ENCODE measurements around the gene ADAMTS3. TPM values are rescaled to one million over a fixed set of nuclear protein-coding genes. Genes with fewer than 3 reads are reported as not detected.
"Not testable (repeated sequence)": the region's sequence is repeated elsewhere in the genome, so short reads cannot be mapped to it uniquely, and the experiment has no call there.

ADAMTS3 gene
- total RNA-seq, 4 donors from 2014 or later, result 0.18 to 0.41 (median 0.23) TPM; not detected in 1

DNA sequence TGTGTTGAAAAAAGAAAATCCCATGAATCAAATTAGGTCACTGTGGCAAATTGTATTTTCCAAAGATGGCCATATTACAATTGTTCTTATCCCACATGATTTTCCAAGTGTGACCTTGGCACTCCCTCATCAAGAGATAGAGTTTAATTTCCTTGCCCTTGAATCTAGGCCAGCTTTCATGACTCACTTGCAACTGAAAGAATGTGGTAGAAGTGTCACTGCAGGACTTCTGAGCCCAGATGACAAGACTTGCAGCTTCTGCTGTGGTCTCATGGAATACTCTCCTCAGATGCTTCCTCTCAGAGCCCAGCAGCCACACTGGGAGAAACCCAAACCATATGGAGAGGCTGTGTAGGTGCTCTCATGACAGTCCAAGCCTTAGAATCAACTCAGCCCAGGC is 139.0 kb downstream of the ADAMTS3 start:
- Histone ChIP-seq H3K4me1 (no peaks in the 10 kb centered on the region), H3K27me3 (no peaks in the 10 kb centered on the region), H3K4me3 (no peak overlapping the region), H3K9me3 (no peaks in the 10 kb centered on the region), H3K27ac (no peak overlapping the region), H3K36me3 (no peaks in the 10 kb centered on the region)
- ATAC-seq, result no peak
- DNase-seq, result no peak
- intact Hi-C loops (cut with DNase I; ENCODE audit: low total_unique reads), result no loop called here
- in situ Hi-C loops (cut with MboI; ENCODE audit: low sequenced_read_pairs in 4 of 4), result no loop called here
- no peak for TF ChIP-seq POLR2A (IDR thresholded peaks at IDR 0.05)
- TF ChIP-seq, protein P1, sequence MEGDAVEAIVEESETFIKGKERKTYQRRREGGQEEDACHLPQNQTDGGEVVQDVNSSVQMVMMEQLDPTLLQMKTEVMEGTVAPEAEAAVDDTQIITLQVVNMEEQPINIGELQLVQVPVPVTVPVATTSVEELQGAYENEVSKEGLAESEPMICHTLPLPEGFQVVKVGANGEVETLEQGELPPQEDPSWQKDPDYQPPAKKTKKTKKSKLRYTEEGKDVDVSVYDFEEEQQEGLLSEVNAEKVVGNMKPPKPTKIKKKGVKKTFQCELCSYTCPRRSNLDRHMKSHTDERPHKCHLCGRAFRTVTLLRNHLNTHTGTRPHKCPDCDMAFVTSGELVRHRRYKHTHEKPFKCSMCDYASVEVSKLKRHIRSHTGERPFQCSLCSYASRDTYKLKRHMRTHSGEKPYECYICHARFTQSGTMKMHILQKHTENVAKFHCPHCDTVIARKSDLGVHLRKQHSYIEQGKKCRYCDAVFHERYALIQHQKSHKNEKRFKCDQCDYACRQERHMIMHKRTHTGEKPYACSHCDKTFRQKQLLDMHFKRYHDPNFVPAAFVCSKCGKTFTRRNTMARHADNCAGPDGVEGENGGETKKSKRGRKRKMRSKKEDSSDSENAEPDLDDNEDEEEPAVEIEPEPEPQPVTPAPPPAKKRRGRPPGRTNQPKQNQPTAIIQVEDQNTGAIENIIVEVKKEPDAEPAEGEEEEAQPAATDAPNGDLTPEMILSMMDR (IDR thresholded peaks at IDR 0.05 in 4 of 5, conservative IDR thresholded peaks at IDR 0.05 in 1 of 5), result no peak

DNA sequence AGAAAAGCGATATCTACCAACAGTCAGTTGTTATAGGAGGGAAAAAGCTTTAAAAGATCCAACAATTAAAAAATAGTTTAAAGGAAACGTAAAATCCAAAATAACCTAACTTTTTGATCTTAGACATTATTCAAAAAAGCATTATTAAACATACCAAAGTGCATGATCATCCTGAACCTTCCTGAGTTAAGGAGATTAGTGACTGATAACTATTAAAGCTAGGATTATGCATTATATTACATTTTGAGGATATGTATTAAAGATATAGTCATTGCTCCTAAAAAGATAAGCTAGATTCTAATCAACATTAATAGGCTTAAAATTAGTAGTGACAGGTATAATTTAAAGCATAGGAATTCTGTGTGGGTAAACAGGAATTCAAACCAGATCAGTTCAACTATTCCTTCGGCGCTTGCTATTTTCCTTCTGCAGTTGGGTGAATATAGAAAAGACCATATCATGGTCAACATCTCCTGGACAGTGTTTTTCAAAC is 139.6 kb downstream of the ADAMTS3 start:
- in situ Hi-C loops (cut with MboI; ENCODE audit: low sequenced_read_pairs in 4 of 4), result no loop called here
- ATAC-seq, result no peak

DNA sequence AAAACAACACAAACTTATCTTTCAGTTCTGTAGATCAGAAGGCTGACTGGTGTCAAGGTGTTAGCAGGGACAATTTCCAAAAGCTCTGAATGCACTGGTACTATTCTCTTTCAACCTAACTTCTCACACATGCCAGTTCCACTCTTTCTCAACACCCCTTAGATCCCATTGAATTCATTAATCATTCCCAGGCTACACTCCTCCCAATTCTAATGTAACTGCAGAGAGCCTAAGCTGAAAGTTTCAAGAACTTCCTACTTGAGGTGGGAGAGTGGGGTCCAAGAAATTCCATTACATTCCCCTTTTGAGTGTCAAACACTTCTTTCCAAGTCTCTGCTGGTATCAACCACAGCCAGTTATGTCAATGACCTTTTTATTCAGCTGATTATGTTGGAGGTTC is 142.0 kb downstream of the ADAMTS3 start:
- no peaks in the 10 kb centered on the region for H3K4me1 ChIP-seq
- no peak for DNase-seq
- no peaks in the 10 kb centered on the region for H3K9me3 ChIP-seq
- H3K27ac ChIP-seq, result no peak overlapping the region
- intact Hi-C loops (cut with DNase I; ENCODE audit: low total_unique reads), result no loop called here
- ATAC-seq, result no peak
- H3K36me3 ChIP-seq, result no peaks in the 10 kb centered on the region
- H3K27me3 ChIP-seq, result no peaks in the 10 kb centered on the region
- TF ChIP-seq, protein P1 (IDR thresholded peaks at IDR 0.05 in 4 of 5, conservative IDR thresholded peaks at IDR 0.05 in 1 of 5), result no peak
- no peak for TF ChIP-seq POLR2A (IDR thresholded peaks at IDR 0.05)
- in situ Hi-C loops (cut with MboI; ENCODE audit: low sequenced_read_pairs in 4 of 4), result no loop called here
- no peak overlapping the region for H3K4me3 ChIP-seq

More for the DNA sequence above, 139.6 kb downstream of the ADAMTS3 start:
- TF ChIP-seq, protein P1 (IDR thresholded peaks at IDR 0.05 in 4 of 5, conservative IDR thresholded peaks at IDR 0.05 in 1 of 5), result no peak
- no peak for TF ChIP-seq POLR2A (IDR thresholded peaks at IDR 0.05)
- Histone ChIP-seq H3K4me1 (no peaks in the 10 kb centered on the region), H3K27me3 (no peaks in the 10 kb centered on the region), H3K4me3 (no peak overlapping the region), H3K9me3 (no peaks in the 10 kb centered on the region), H3K36me3 (no peaks in the 10 kb centered on the region), H3K27ac (no peak overlapping the region)
- DNase-seq, result no peak
- intact Hi-C loops (cut with DNase I; ENCODE audit: low total_unique reads), result no loop called here

DNA sequence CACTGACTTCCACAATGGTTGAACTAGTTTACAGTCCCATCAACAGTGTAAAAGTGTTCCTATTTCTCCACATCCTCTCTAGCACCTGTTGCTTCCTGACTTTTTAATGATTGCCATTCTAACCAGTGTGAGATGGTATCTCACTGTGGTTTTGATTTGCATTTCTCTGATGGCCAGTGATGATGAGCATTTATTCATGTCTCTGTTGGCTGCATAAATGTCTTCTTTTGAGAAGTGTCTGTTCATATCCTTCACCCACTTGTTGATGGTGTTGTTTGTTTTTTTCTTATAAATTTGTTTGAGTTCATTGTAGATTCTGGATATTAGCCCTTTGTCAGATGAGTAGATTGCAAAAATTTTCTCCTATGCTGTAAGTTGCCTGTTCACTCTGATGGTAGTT is 143.1 kb downstream of the ADAMTS3 start:
- H3K27ac ChIP-seq; H3K4me3 ChIP-seq; in situ Hi-C loops (cut with MboI; ENCODE audit: low sequenced_read_pairs in 4 of 4); H3K27me3 ChIP-seq; H3K36me3 ChIP-seq; ATAC-seq; H3K4me1 ChIP-seq; H3K9me3 ChIP-seq; intact Hi-C loops (cut with DNase I; ENCODE audit: low total_unique reads); DNase-seq: not testable (repeated sequence)

DNA sequence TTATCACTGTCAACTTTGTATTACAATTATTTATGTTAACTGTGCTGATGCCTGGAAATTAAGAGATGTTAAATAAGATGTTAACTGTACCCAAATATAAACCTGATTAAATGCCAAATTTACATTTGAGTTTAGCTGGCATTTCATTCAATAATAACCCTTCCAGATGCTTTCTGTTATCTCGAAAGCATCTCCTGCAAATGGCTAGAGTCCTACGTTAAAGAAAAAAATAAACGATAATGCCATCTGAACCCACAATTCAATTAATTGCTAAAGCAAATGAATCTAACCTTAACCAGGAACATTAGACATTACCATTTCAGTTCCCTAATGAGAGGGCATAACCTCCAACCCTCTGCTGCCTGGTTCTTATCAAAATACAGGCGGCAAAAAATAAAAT is 145.0 kb downstream of the ADAMTS3 start:
- Histone ChIP-seq H3K9me3 (no peaks in the 10 kb centered on the region), H3K36me3 (no peaks in the 10 kb centered on the region), H3K4me3 (no peak overlapping the region), H3K4me1 (no peaks in the 10 kb centered on the region), H3K27me3 (no peaks in the 10 kb centered on the region), H3K27ac (no peak overlapping the region)
- no peak for ATAC-seq
- TF ChIP-seq, protein P1 (IDR thresholded peaks at IDR 0.05 in 4 of 5, conservative IDR thresholded peaks at IDR 0.05 in 1 of 5), result no peak
- no peak for TF ChIP-seq POLR2A (IDR thresholded peaks at IDR 0.05)
- DNase-seq, result no peak
- in situ Hi-C loops (cut with MboI; ENCODE audit: low sequenced_read_pairs in 4 of 4) (no loop called here), intact Hi-C loops (cut with DNase I; ENCODE audit: low total_unique reads) (no loop called here)
